Thyroid gland (tissue), 4 donors: ENCODE data around the gene TM4SF1. TPM values are rescaled to one million over a fixed set of nuclear protein-coding genes. Genes with fewer than 3 reads are reported as not detected.

Source experiments
- DNase-seq, 2 donors: peaks; one replicate each; pipeline ENCODE4 v3.0.0-alpha.2; 2019
- H3K27ac ChIP-seq, 3 donors: fragments of 200-600 bp; sonication (generic); 1 replicate in 2 of 3; 2 replicates in 1 of 3; pipeline ENCODE4 v1.5.1; 2016 to 2019; ENCODE audit warnings: mild to moderate bottlenecking in 1 of 3, moderate library complexity in 1 of 3
- H3K27me3 ChIP-seq: fragments of 200-600 bp; sonication (generic); one replicate; pipeline ENCODE4 v1.5.1; 2019
- H3K36me3 ChIP-seq, 2 donors: fragments of 200-600 bp; sonication (generic); one replicate each; pipeline ENCODE4 v1.5.1; 2016 to 2019
- H3K4me1 ChIP-seq, 2 donors: fragments of 200-600 bp; sonication (generic); one replicate each; pipeline ENCODE4 v1.5.1; 2017 to 2019
- H3K4me3 ChIP-seq, 3 donors: fragments of 200-600 bp; sonication (generic); replicated peaks in 1 of 3; 1 replicate in 2 of 3; 2 replicates in 1 of 3; pipeline ENCODE4 v1.5.1; 2016; ENCODE audit warnings: mild to moderate bottlenecking in 1 of 3
- H3K9me3 ChIP-seq: fragments of 200-600 bp; sonication (generic); one replicate; pipeline ENCODE4 v1.5.1; 2017
- CTCF ChIP-seq, 6 experiments: fragments of 200-600 bp in 3 of 6; fragments of 450-650 bp in 3 of 6; sonication (generic) in 3 of 6; IDR thresholded peaks; one replicate each; pipeline ENCODE4 v1.5.1; 2016 to 2019; ENCODE audit warnings: antibody characterized with exemption in 6 of 6, mild to moderate bottlenecking in 2 of 6, inconsistent platforms in 1 of 6, moderate library complexity in 1 of 6
- POLR2A ChIP-seq, 2 donors: fragments of 450-650 bp; IDR thresholded peaks; one replicate each; pipeline ENCODE4 v1.6.1; 2017; ENCODE audit warnings: antibody characterized with exemption in 2 of 2, mild to moderate bottlenecking in 2 of 2, moderate library complexity in 1 of 2
- WGBS, 2 donors: methylation state at CpG; one replicate each; pipeline ENCODE4 v1.1.5; 2017; 5-methylcytosine and 5-hydroxymethylcytosine counted together
- intact Hi-C: fragments of 100-400 bp; cut with DNase I; formaldehyde crosslinking; loops from one replicate; pipeline ENCODE4 v1.15.1; 2023
- total RNA-seq, 4 donors: library from RNA; depleted of rRNA; stranded (reverse); fragments of >200 nt; gene quantifications; one replicate each; pipeline ENCODE4 v1.2.3, GENCODE V29; 2016

Gene TM4SF1
- total RNA-seq, 4 donors from 2014 or later = 32.4 to 244 (median 79.3) TPM

GRCh38 chr3:149385617-149386298 is 8.3 kb upstream of the TM4SF1 start:
- Histone ChIP-seq H3K36me3 (no peaks in the 10 kb centered on the region), H3K9me3 (no peaks in the 10 kb centered on the region), H3K4me3 (no peak overlapping the region), H3K27ac (peak overlapping the region; percentile 34 to 77 (median 76)), H3K4me1 (peaks cover 13 to 32% of the 10 kb centered on the region in 2 donors), H3K27me3 (no peaks in the 10 kb centered on the region)
- 95 to 96% methylated on average over 7 of the region's 7 CpGs for WGBS, 2 donors
- TF ChIP-seq CTCF (IDR thresholded peaks at IDR 0.05) (no peak), POLR2A (IDR thresholded peaks at IDR 0.05) (no peak)
- no peak for DNase-seq
- intact Hi-C loops = no loop called here

DNA sequence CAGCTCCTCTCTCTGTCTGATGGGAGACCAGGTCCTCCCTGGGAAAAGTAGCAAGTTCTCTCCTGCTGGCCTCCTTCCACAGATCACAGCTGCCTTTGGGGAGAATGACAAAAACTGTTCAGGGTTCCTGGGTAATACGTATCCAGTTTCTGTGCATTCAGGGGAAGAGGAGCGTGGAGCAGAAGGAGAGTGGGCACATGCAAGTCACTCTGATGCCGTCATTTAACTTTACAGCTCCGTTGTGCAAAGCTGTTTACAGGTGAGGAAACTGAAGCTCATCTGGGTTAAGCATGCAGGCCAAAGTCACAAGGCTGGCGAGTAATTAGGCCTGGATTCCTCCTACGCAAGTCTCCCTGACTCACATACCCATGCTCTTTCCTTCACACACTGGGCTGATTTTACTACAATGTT is 7.5 kb upstream of the TM4SF1 start:
- Histone ChIP-seq H3K27ac (peak overlapping the region in 2 of 3 donors; percentile 76 to 77), H3K27me3 (no peaks in the 10 kb centered on the region), H3K36me3 (no peaks in the 10 kb centered on the region), H3K9me3 (no peaks in the 10 kb centered on the region), H3K4me1 (peaks cover 13 to 32% of the 10 kb centered on the region in 2 donors), H3K4me3 (no peak overlapping the region)
- 94 to 97% methylated on average over 6 of the region's 6 CpGs for WGBS, 2 donors
- DNase-seq = no peak
- TF ChIP-seq CTCF (IDR thresholded peaks at IDR 0.05) = no peak
- no peak for TF ChIP-seq POLR2A (IDR thresholded peaks at IDR 0.05)
- intact Hi-C loops = no loop called here

- intact Hi-C loops = no loop called here
- DNase-seq = no peak
- Histone ChIP-seq H3K27me3 (no peaks in the 10 kb centered on the region), H3K9me3 (no peaks in the 10 kb centered on the region), H3K27ac (no peak overlapping the region), H3K36me3 (no peaks in the 10 kb centered on the region), H3K4me1 (peaks cover 13 to 33% of the 10 kb centered on the region in 2 donors), H3K4me3 (no peak overlapping the region)
- TF ChIP-seq CTCF (IDR thresholded peaks at IDR 0.05) = no peak
- no peak for TF ChIP-seq POLR2A (IDR thresholded peaks at IDR 0.05)
Observed at GRCh38 chr3:149384167-149384566, 6.7 kb upstream of the TM4SF1 start.

DNA sequence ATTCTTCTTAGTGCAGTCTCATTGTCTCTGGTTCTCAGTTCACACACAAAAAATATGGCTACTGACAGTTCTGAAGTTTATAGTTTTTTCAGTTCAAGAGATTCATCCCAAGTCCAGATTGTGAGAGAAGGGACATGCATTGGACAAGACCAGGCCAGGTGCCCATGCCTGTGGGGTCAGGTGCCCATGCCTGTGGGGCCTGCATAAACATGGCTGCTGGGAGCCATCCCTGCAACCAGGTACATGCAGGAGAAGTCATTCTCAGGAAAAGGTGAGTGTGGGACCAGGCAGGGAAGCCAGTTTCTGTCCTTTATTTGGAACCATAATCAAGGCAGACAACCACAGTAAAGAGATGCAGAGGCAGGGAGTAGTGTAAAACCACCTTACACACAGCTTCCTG is 6.3 kb upstream of the TM4SF1 start:
- TF ChIP-seq POLR2A (IDR thresholded peaks at IDR 0.05) (no peak), CTCF (IDR thresholded peaks at IDR 0.05) (no peak)
- H3K4me1 ChIP-seq = peaks cover 14 to 38% of the 10 kb centered on the region in 2 donors
- no peak overlapping the region for H3K4me3 ChIP-seq
- DNase-seq = no peak
- no peak overlapping the region for H3K27ac ChIP-seq
- no peaks in the 10 kb centered on the region for H3K9me3 ChIP-seq
- intact Hi-C loops = no loop called here
- no peaks in the 10 kb centered on the region for H3K27me3 ChIP-seq
- no peaks in the 10 kb centered on the region for H3K36me3 ChIP-seq

DNA sequence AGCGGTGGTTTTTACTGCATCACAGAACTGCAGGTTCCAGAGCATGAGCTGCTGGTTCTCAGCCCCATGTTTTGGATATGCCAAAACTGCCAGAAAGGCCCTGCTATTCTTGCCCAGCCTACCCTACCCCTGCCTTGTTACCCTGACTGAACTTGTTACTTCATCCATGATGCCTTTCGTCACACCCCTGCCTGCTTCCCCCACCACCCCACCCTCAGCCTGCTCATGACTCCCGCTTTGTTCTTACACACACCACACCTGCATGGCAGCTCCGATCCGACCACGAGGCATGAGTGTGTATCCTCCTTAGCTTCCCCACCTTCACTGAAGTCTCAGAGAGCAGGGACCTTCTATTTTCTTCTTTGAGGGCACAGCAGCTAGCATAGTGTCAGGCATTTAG is 5.1 kb upstream of the TM4SF1 start:
- DNase-seq = no peak
- TF ChIP-seq POLR2A (IDR thresholded peaks at IDR 0.05) = no peak
- H3K27me3 ChIP-seq = no peaks in the 10 kb centered on the region
- H3K27ac ChIP-seq = no peak overlapping the region
- no peak overlapping the region for H3K4me3 ChIP-seq
- no peaks in the 10 kb centered on the region for H3K9me3 ChIP-seq
- intact Hi-C loops = no loop called here
- H3K36me3 ChIP-seq = no peaks in the 10 kb centered on the region
- WGBS, 2 donors = 94 to 95% methylated on average over 6 of the region's 6 CpGs
- peaks cover 25 to 46% of the 10 kb centered on the region in 2 donors for H3K4me1 ChIP-seq
